HepG2 (cell line): ENCODE data around the gene ARL16. TPM values are rescaled to one million over a fixed set of nuclear protein-coding genes. Genes with fewer than 3 reads are reported as not detected.

ENCODE experiments used
- ATAC-seq: fragments of 200-7000 bp; cut with Tn5 transposase; 3 replicates; pipeline ENCODE4 v1.9.1; 2020; ENCODE audit warnings: mild to moderate bottlenecking, moderate library complexity
- BruUV-seq: library from RNA; stranded (reverse); fragments of 400-500 nt; replicated peaks from 2 replicates; lab custom pipeline; 2021; lab: Mats Ljungman, UMichigan
- CTCF ChIA-PET: fragments of 300-600 bp; formaldehyde crosslinking; extraction: SDS; loops from one replicate; lab custom pipeline; 2021; ENCODE audit warnings: low total read pairs, inconsistent platforms, low intra/inter-chr PET ratio; lab: Yijun Ruan, JAX
- POLR2A ChIA-PET: fragments of 350-600 bp; sonication (Branson Sonifier 250); formaldehyde crosslinking; loops from one replicate; lab custom pipeline; 2020; ENCODE audit warnings: antibody characterized with exemption, inconsistent platforms; lab: Yijun Ruan, JAX
- DNase-seq: peaks from one replicate; pipeline ENCODE4 v3.0.0-alpha.2; 2015; ENCODE audit warnings: low spot score
- FAIRE-seq: peaks from 3 replicates; lab custom pipeline; 2011; peaks lifted over from hg19 to GRCh38; lab: Jason Lieb, UNC
- H2AFZ ChIP-seq: one replicate; pipeline ENCODE4 v1.6.1; 2011; ENCODE audit warnings: low read length, inconsistent platforms
- H3K27ac ChIP-seq: fragments of 300-600 bp; 3 replicates; pipeline ENCODE4 v1.8.0; 2011; ENCODE audit warnings: mixed run types, mild to moderate bottlenecking, mixed read lengths, low read length, inconsistent platforms; ENCODE audit not compliant: insufficient read depth; ENCODE audit errors: extremely low read length
- H3K27me3 ChIP-seq, 2 experiments: fragments of 200-600 bp in 1 of 2; 2 replicates in 1 of 2; 3 replicates in 1 of 2; pipeline versions ENCODE4 v1.6.0 to v1.8.0; 2011; ENCODE audit warnings: low read length in 2 of 2, mild to moderate bottlenecking in 2 of 2, moderate library complexity in 2 of 2, inconsistent platforms in 1 of 2; ENCODE audit not compliant: insufficient read depth in 2 of 2, control insufficient read depth in 1 of 2
- H3K36me3 ChIP-seq, 2 experiments: fragments of 200-600 bp in 1 of 2; replicated peaks in 1 of 2; 2 replicates in 1 of 2; 3 replicates in 1 of 2; pipeline versions ENCODE4 v1.5.1 to v1.8.0; 2011; ENCODE audit warnings: low read length in 2 of 2, inconsistent platforms in 1 of 2; ENCODE audit not compliant: insufficient read depth in 2 of 2, control insufficient read depth in 1 of 2
- H3K4me1 ChIP-seq: 2 replicates; pipeline ENCODE4 v1.5.1; 2012; ENCODE audit warnings: low read length, inconsistent platforms; ENCODE audit not compliant: insufficient read depth
- H3K4me2 ChIP-seq: 2 replicates; pipeline ENCODE4 v1.6.0; 2011; ENCODE audit warnings: low read depth, low read length, inconsistent platforms
- H3K4me3 ChIP-seq, 3 experiments: fragments of 200-600 bp in 1 of 3; sonication (generic), shearing (Covaris generic) in 1 of 3; replicated peaks in 1 of 3; 2 replicates each; pipeline ENCODE4 v1.5.1; 2011 to 2016; ENCODE audit warnings: low read length in 3 of 3, inconsistent platforms in 2 of 3, low read depth in 2 of 3, mild to moderate bottlenecking in 2 of 3, control low read depth in 1 of 3, mixed read lengths in 1 of 3; ENCODE audit not compliant: insufficient read depth in 1 of 3
- H3K79me2 ChIP-seq: one replicate; pipeline ENCODE4 v1.6.1; 2011; ENCODE audit warnings: low read length, inconsistent platforms; ENCODE audit not compliant: insufficient read depth
- H3K9ac ChIP-seq: 2 replicates; pipeline ENCODE4 v1.6.0; 2011; ENCODE audit warnings: mild to moderate bottlenecking, low read depth, low read length, inconsistent platforms; ENCODE audit not compliant: insufficient read depth
- H3K9me3 ChIP-seq: 2 replicates; pipeline ENCODE4 v1.5.1; 2012; ENCODE audit warnings: mild to moderate bottlenecking, low read length
- H4K20me1 ChIP-seq: 2 replicates; pipeline ENCODE4 v1.6.0; 2011; ENCODE audit warnings: inconsistent platforms, mild to moderate bottlenecking, low read length, moderate library complexity; ENCODE audit not compliant: insufficient read depth
- AFF4 ChIP-seq: sonication (generic); formaldehyde crosslinking; IDR thresholded peaks from 2 replicates; pipeline ENCODE4 v1.4.0; 2020; ENCODE audit warnings: missing genetic modification reagents
- BCL6 ChIP-seq: IDR thresholded peaks from 2 replicates; pipeline ENCODE4 v1.6.1; 2016; ENCODE audit warnings: missing genetic modification reagents, missing compliant biosample characterization
- CAMTA2 ChIP-seq: sonication (generic); formaldehyde crosslinking; IDR thresholded peaks from 2 replicates; pipeline ENCODE4 v1.4.0; 2020; ENCODE audit warnings: mild to moderate bottlenecking, missing genetic modification reagents, borderline replicate concordance
- ESRRA ChIP-seq: sonication (generic); formaldehyde crosslinking; IDR thresholded peaks from 2 replicates; pipeline ENCODE4 v1.5.1; 2020; ENCODE audit warnings: mild to moderate bottlenecking, low read depth, missing genetic modification reagents
- GFI1 ChIP-seq: sonication (generic); formaldehyde crosslinking; IDR thresholded peaks from 2 replicates; pipeline ENCODE4 v1.5.0; 2020; ENCODE audit warnings: missing genetic modification reagents, mild to moderate bottlenecking, borderline replicate concordance
- MYNN ChIP-seq: sonication (generic); formaldehyde crosslinking; IDR thresholded peaks from 2 replicates; pipeline ENCODE4 v1.4.0; 2020; ENCODE audit warnings: mild to moderate bottlenecking, low read depth, missing genetic modification reagents
- PTBP1 ChIP-seq: fragments of 200-400 bp; formaldehyde crosslinking; IDR thresholded peaks from 2 replicates; pipeline ENCODE4 v1.6.1; 2018; ENCODE audit warnings: low read length, low read depth; ENCODE audit not compliant: poor library complexity, severe bottlenecking
- TEAD3 ChIP-seq: optimal IDR thresholded peaks from 2 replicates; pipeline ENCODE3; 2016; ENCODE audit warnings: borderline replicate concordance
- ZNF264 ChIP-seq: sonication (generic); formaldehyde crosslinking; IDR thresholded peaks from 2 replicates; pipeline ENCODE4 v1.4.0; 2020; ENCODE audit warnings: missing genetic modification reagents
- ZNF3 ChIP-seq: IDR thresholded peaks from 2 replicates; pipeline ENCODE4 v1.7.0; 2017; ENCODE audit warnings: inconsistent platforms
- ZNF382 ChIP-seq: sonication (generic); formaldehyde crosslinking; IDR thresholded peaks from 2 replicates; pipeline ENCODE4 v1.5.0; 2020; ENCODE audit warnings: missing genetic modification reagents, mild to moderate bottlenecking, borderline replicate concordance
- ZNF563 ChIP-seq: sonication (generic); formaldehyde crosslinking; IDR thresholded peaks from 2 replicates; pipeline ENCODE4 v1.8.0; 2022; ENCODE audit warnings: mild to moderate bottlenecking, moderate library complexity, missing genetic modification reagents
- ZNF570 ChIP-seq: sonication (generic); formaldehyde crosslinking; IDR thresholded peaks from 2 replicates; pipeline ENCODE4 v1.4.0; 2020; ENCODE audit warnings: mild to moderate bottlenecking, missing genetic modification reagents, borderline replicate concordance
- ZNF841 ChIP-seq: sonication (generic); formaldehyde crosslinking; IDR thresholded peaks from 2 replicates; pipeline ENCODE4 v1.8.1; 2023; ENCODE audit warnings: missing genetic modification reagents, borderline replicate concordance
- WGBS: methylation state at CpG from one replicate; pipeline ENCODE4 v1.1.6; 2017; ENCODE audit warnings: low lambda C conversion rate; 5-methylcytosine and 5-hydroxymethylcytosine counted together
- in situ Hi-C: cut with HindIII; loops from 2 replicates; pipeline ENCODE4 v1.10.0; 2017; ENCODE audit warnings: low pct_unique_long_range_greater_than_20kb; ENCODE audit not compliant: extremely low pct_ligation_motif_present
- intact Hi-C: fragments of 100-400 bp; cut with micrococcal nuclease; formaldehyde crosslinking; loops from one replicate; pipeline ENCODE4 v1.10.0; 2022; ENCODE audit not compliant: unreplicated experiment
- polyA plus RNA-seq, 8 experiments: library from polyadenylated mRNA; depleted of rRNA in 3 of 8; stranded (reverse) in 7 of 8; unstranded in 1 of 8; fragments of >200 nt; fragmentation: Illumina TruSeq in 4 of 8; extraction: Trizol in 4 of 8; gene quantifications; 2 replicates each; pipeline versions ENCODE4 v1.2.1 to v1.2.3, GENCODE V29; 2011 to 2016; ENCODE audit warnings: low read depth in 4 of 8, missing spikeins in 1 of 8, mixed read lengths in 1 of 8; ENCODE audit not compliant: insufficient read depth in 1 of 8
- total RNA-seq, 5 experiments: library from RNA; depleted of rRNA; stranded (reverse); fragments of >200 nt; fragmentation: Illumina TruSeq; extraction: Trizol; gene quantifications; 2 replicates each; pipeline ENCODE4 v1.2.3, GENCODE V29; 2016; ENCODE audit warnings: low read depth in 1 of 5
- TF ChIP-seq, protein P1 (sequence below): IDR thresholded peaks from 2 replicates; pipeline ENCODE4 v1.6.1; 2016; ENCODE audit warnings: missing genetic modification reagents, missing compliant biosample characterization

The ARL16 gene
- total and polyA plus RNA-seq, 2 of the 13 experiments (the other 11 are each of a cell fraction or from before 2014, with no cell fraction given) = 20.8 to 30.8 TPM

- H3K36me3 ChIP-seq = no peaks in the 10 kb centered on the region
- H4K20me1 ChIP-seq = no peaks in the 10 kb centered on the region
- H3K4me3 ChIP-seq = no peak overlapping the region
- no TSS peak for BruUV-seq
- H3K4me2 ChIP-seq = no peak overlapping the region
- DNase-seq (no peak), FAIRE-seq (no peak), ATAC-seq (no peak)
- H3K9me3 ChIP-seq = peaks cover 6% of the 10 kb centered on the region; the same call in 1 of the 2 replicates
- no peak for TF ChIP-seq PTBP1
- no peak for TF ChIP-seq ZNF570 (CRISPR knock-in tag)
- TF ChIP-seq BCL6 = no peak
- no peak for TF ChIP-seq CAMTA2 (CRISPR knock-in tag)
- TF ChIP-seq GFI1 = no peak
- TF ChIP-seq ZNF3 (CRISPR knock-in tag) = no peak
- TF ChIP-seq ZNF563 (CRISPR knock-in tag) = no peak
- in situ Hi-C loops (no loop called here), intact Hi-C loops (no loop called here)
- no peak overlapping the region for H3K9ac ChIP-seq
- 82% methylated on average over 13 of the region's 14 CpGs for WGBS
- H3K27me3 ChIP-seq = 0 out of 5 replicates have a peak, but pooled peaks cover 0 to 7% of the 10 kb centered on the region in 2 experiments
- peaks cover 28% of the 10 kb centered on the region for H3K4me1 ChIP-seq
- ChIA-PET CTCF (no interaction called here), POLR2A (no interaction called here)
- no peak overlapping the region for H2AFZ ChIP-seq
- no peaks in the 10 kb centered on the region for H3K79me2 ChIP-seq
- H3K27ac ChIP-seq = no peak overlapping the region
Observed at GRCh38 chr17:81648707-81649085, 34.9 kb downstream of the ARL16 start.

DNA sequence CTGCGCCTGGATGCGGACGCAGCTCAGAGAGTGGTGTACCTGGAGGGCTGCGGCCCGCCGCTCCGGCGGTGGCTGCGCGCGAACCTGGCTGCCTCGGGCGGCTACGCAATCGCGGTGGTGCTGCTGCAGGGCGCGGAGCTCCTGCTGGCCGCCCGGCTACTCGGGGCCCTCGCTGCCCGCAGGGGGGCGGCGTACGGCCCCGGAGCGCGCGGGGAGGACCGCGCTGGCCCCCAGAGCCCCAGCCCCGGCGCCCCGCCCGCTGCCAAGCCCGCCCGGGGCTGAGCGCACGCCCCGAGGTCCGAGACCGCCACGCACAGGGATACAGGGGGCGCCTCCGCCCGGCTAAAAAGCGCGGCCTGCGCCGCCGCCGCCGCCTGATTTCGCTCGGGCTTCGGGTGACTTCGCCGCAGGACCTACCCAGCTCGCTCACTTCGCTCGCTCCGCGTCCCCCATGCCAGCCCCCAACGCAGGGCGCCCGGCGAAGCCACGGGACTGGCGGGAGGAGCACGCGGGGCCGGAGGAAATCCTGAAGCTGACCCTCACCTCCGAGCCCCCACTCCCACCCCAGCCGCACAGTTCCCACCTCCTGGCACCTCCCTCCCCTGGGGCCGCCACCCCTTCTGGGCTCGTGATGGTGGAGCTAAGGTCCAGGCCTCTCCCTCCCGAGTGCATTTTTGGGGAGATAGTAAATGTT, 35.4 kb downstream of the ARL16 start:
- no peak overlapping the region for H3K4me3 ChIP-seq
- peaks cover 23% of the 10 kb centered on the region for H3K4me1 ChIP-seq
- H4K20me1 ChIP-seq = no peaks in the 10 kb centered on the region
- H2AFZ ChIP-seq = no peak overlapping the region
- no peak for DNase-seq
- WGBS = 90% methylated on average over 74 of the region's 78 CpGs
- no peaks in the 10 kb centered on the region for H3K36me3 ChIP-seq
- no peaks in the 10 kb centered on the region for H3K79me2 ChIP-seq
- no peak for FAIRE-seq
- in situ Hi-C loops = no loop called here
- no peak overlapping the region for H3K9ac ChIP-seq
- CTCF ChIA-PET = no interaction called here
- intact Hi-C loops = no loop called here
- peaks cover 6% of the 10 kb centered on the region; the same call in 1 of the 2 replicates for H3K9me3 ChIP-seq
- H3K27ac ChIP-seq = no peak overlapping the region
- POLR2A ChIA-PET = interaction anchor here (1.2 kb wide), 1 partner anchor 12 kb away, joined by 4 read pairs; the partner anchor contains the start of gene NPLOC4
- H3K4me2 ChIP-seq = no peak overlapping the region
- 0 out of 5 replicates have a peak, but pooled peaks cover 0 to 7% of the 10 kb centered on the region in 2 experiments for H3K27me3 ChIP-seq
- no TSS peak for BruUV-seq
- no peak for ATAC-seq
- TF ChIP-seq ZNF264 (no peak), AFF4 (no peak), ESRRA (CRISPR knock-in tag) (no peak), ZNF841 (CRISPR knock-in tag) (no peak), MYNN (CRISPR knock-in tag) (no peak), ZNF382 (CRISPR knock-in tag) (no peak), TEAD3 (CRISPR knock-in tag) (no peak)
- TF ChIP-seq, protein P1, sequence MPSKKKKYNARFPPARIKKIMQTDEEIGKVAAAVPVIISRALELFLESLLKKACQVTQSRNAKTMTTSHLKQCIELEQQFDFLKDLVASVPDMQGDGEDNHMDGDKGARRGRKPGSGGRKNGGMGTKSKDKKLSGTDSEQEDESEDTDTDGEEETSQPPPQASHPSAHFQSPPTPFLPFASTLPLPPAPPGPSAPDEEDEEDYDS (CRISPR knock-in tag) = no peak
